ENCODE results near the gene AP4M1. TPM values are rescaled to one million over a fixed set of nuclear protein-coding genes. Genes with fewer than 3 reads are reported as not detected.

The AP4M1 gene
- total RNA-seq, 4 donors from 2014 or later, result 9.1 to 26.6 (median 19.4) TPM

- no peak for DNase-seq
- Histone ChIP-seq H3K36me3 (no peaks in the 10 kb centered on the region), H3K4me1 (peaks cover 0 to 7% of the 10 kb centered on the region in 2 donors), H3K4me3 (replicated peaks in 1 of 3) (no peak overlapping the region), H3K27ac (peak overlapping the region in 2 of 3 donors; percentile 10 to 28), H3K9me3 (no peaks in the 10 kb centered on the region), H3K27me3 (no peaks in the 10 kb centered on the region)
- no peak for TF ChIP-seq CTCF (IDR thresholded peaks at IDR 0.05)
- TF ChIP-seq POLR2A (IDR thresholded peaks at IDR 0.05), result no peak
- 25 to 32% methylated on average over 14 of the region's 14 CpGs for WGBS, 2 donors
- intact Hi-C loops (cut with DNase I), result no loop called here
These were observed 46.7 kb downstream of the AP4M1 start for GRCh38 chr7:100148225-100148558.

- intact Hi-C loops (cut with DNase I), result no loop called here
- 0 to 1% methylated on average over 32 to 34 of the region's 46 CpGs for WGBS, 2 donors
These were observed 47.3 kb downstream of the AP4M1 start, which contains the start of gene LAMTOR4 for GRCh38 chr7:100148559-100149328. Gene LAMTOR4, plus strand, starts transcription at chr7:100148918. Its CDS starts 55 bp downstream, at chr7:100148973.

GRCh38 chr7:100152404-100152803 lies 51.0 kb downstream of the AP4M1 start:
- Histone ChIP-seq H3K4me3 (replicated peaks in 1 of 3) (no peak overlapping the region), H3K9me3 (no peaks in the 10 kb centered on the region), H3K27me3 (no peaks in the 10 kb centered on the region), H3K27ac (no peak overlapping the region), H3K36me3 (peaks cover 0 to 8% of the 10 kb centered on the region in 2 donors), H3K4me1 (peaks cover 2 to 14% of the 10 kb centered on the region in 2 donors)
- TF ChIP-seq CTCF (IDR thresholded peaks at IDR 0.05) (no peak), POLR2A (IDR thresholded peaks at IDR 0.05) (no peak)
- intact Hi-C loops (cut with DNase I), result no loop called here
- DNase-seq, result no peak

More at GRCh38 chr7:100148559-100149328, 47.3 kb downstream of the AP4M1 start, which contains the start of gene LAMTOR4:
- DNase-seq, result peak; percentile 99
- Histone ChIP-seq H3K27ac (peak within 1 kb of the TSS; percentile 21 to 88 (median 74)), H3K4me3 (replicated peaks in 1 of 3) (peak within 1 kb of the TSS; percentile 45 to 92 (median 54)), H3K27me3 (no peaks in the 10 kb centered on the region), H3K36me3 (no peaks in the 10 kb centered on the region), H3K4me1 (peaks cover 0 to 7% of the 10 kb centered on the region in 2 donors), H3K9me3 (no peaks in the 10 kb centered on the region)
- TF ChIP-seq POLR2A (IDR thresholded peaks at IDR 0.05) (peak in 1 of 2 donors; percentile 84), CTCF (IDR thresholded peaks at IDR 0.05) (no peak)

- Histone ChIP-seq H3K36me3 (peaks cover 0 to 8% of the 10 kb centered on the region in 2 donors), H3K27ac (no peak overlapping the region), H3K4me1 (peaks cover 9 to 20% of the 10 kb centered on the region in 2 donors), H3K9me3 (no peaks in the 10 kb centered on the region), H3K27me3 (no peaks in the 10 kb centered on the region), H3K4me3 (replicated peaks in 1 of 3) (no peak overlapping the region)
- 91 to 92% methylated on average over 16 to 17 of the region's 18 CpGs for WGBS, 2 donors
- intact Hi-C loops (cut with DNase I), result no loop called here
- DNase-seq, result no peak
- TF ChIP-seq POLR2A (IDR thresholded peaks at IDR 0.05) (no peak), CTCF (IDR thresholded peaks at IDR 0.05) (no peak)
These were observed 51.7 kb downstream of the AP4M1 start for GRCh38 chr7:100152937-100153666.

All from thyroid gland (tissue), 4 donors.